Spleen (tissue), 11 donors: Measurements from ENCODE around the gene ZFX. TPM values are rescaled to one million over a fixed set of nuclear protein-coding genes. Genes with fewer than 3 reads are reported as not detected.
A peak's percentile ranks its signal among the peaks of the same experiment; 100 is the strongest.

Experiments
- DNase-seq: peaks from one replicate; pipeline ENCODE4 v3.0.0-alpha.2; 2020
- H3K27ac ChIP-seq, 8 donors: fragments of 200-600 bp; sonication (generic) in 7 of 8; 1 replicate in 4 of 8; 2 replicates in 4 of 8; pipeline versions ENCODE4 v1.5.0 to v1.8.0; 2016 to 2021; ENCODE audit warnings: inconsistent platforms in 4 of 8, mild to moderate bottlenecking in 4 of 8, moderate library complexity in 1 of 8
- H3K27me3 ChIP-seq, 7 donors: fragments of 200-600 bp; sonication (generic) in 6 of 7; replicated peaks in 1 of 7; 1 replicate in 4 of 7; 2 replicates in 3 of 7; pipeline versions ENCODE4 v1.5.0 to v1.8.0; 2016 to 2021; ENCODE audit warnings: inconsistent platforms in 3 of 7, mild to moderate bottlenecking in 1 of 7
- H3K36me3 ChIP-seq, 6 donors: fragments of 200-600 bp; sonication (generic) in 5 of 6; 1 replicate in 4 of 6; 2 replicates in 2 of 6; pipeline versions ENCODE4 v1.5.0 to v1.8.0; 2016 to 2021; ENCODE audit warnings: inconsistent platforms in 2 of 6
- H3K4me1 ChIP-seq, 6 donors: fragments of 200-600 bp; sonication (generic) in 5 of 6; 1 replicate in 3 of 6; 2 replicates in 3 of 6; pipeline versions ENCODE4 v1.5.0 to v1.8.0; 2016 to 2021; ENCODE audit warnings: inconsistent platforms in 3 of 6
- H3K4me3 ChIP-seq, 8 donors: fragments of 200-600 bp; sonication (generic) in 7 of 8; 1 replicate in 4 of 8; 2 replicates in 4 of 8; pipeline versions ENCODE4 v1.5.0 to v1.8.0; 2016 to 2021; ENCODE audit warnings: inconsistent platforms in 4 of 8, mild to moderate bottlenecking in 4 of 8, moderate library complexity in 2 of 8
- H3K9me3 ChIP-seq, 8 donors: fragments of 200-600 bp; sonication (generic) in 7 of 8; 1 replicate in 4 of 8; 2 replicates in 4 of 8; pipeline versions ENCODE4 v1.5.0 to v1.8.0; 2016 to 2021; ENCODE audit warnings: inconsistent platforms in 4 of 8
- POLR2A ChIP-seq, 3 donors: fragments of 450-650 bp; IDR thresholded peaks; one replicate each; pipeline ENCODE4 v1.5.1; 2017; ENCODE audit warnings: antibody characterized with exemption in 3 of 3, mild to moderate bottlenecking in 1 of 3
- POLR2AphosphoS5 ChIP-seq, 3 donors: sonication (generic); formaldehyde crosslinking; IDR thresholded peaks; one replicate each; pipeline ENCODE4 v1.5.1; 2017; ENCODE audit warnings: antibody characterized with exemption in 3 of 3
- WGBS, 5 donors: extraction: QIAGEN DNeasy Blood & Tissue Kit in 3 of 5; methylation state at CpG; one replicate each; pipeline versions ENCODE4 v1.1.5 to v1.1.7; 2013 to 2018; 5-methylcytosine and 5-hydroxymethylcytosine counted together
- intact Hi-C: fragments of 100-400 bp; cut with DNase I; formaldehyde crosslinking; loops from one replicate; pipeline ENCODE4 v1.15.0; 2023; ENCODE audit warnings: low total_unique reads
- polyA plus RNA-seq, 3 donors: library from polyadenylated mRNA; stranded (reverse); fragments of 200-250 nt; gene quantifications; one replicate each; pipeline ENCODE4 v1.2.1, GENCODE V29; 2013
- total RNA-seq, 7 donors: library from RNA; depleted of rRNA in 3 of 7; stranded (reverse); fragments of >200 nt in 3 of 7; fragmentation: NEBNext Ultra II Directional in 4 of 7; extraction: Animal tissue kit (Norgen Biotek cat#: 25700) in 4 of 7; gene quantifications; one replicate each; pipeline versions ENCODE4 v1.1.0 to v1.2.1, GENCODE V29; 2016 to 2021
- TF ChIP-seq, protein P1 (sequence below), 11 experiments: fragments of 200-600 bp in 7 of 11; fragments of 450-650 bp in 4 of 11; sonication (generic) in 4 of 11; IDR thresholded peaks in 8 of 11; conservative IDR thresholded peaks in 3 of 11; 1 replicate in 7 of 11; 2 replicates in 4 of 11; pipeline versions ENCODE4 v1.4.0 to v1.8.0; 2016 to 2021; ENCODE audit warnings: antibody characterized with exemption in 11 of 11, inconsistent platforms in 4 of 11, mild to moderate bottlenecking in 1 of 11
- donor health status: healthy with polysubstance abuse.
- donor health status: DM: no; HTN: no; CAD: no; lungs with moderate emphysema.
- donor health status: DM: no; HTN: no; CAD: no.
- donor health status: Bipolar disorder and iron deficiency.
- donor health status: healthy.
- donor health status: DM: no; HTN: no; CAD: no.
- donor health status: DM: yes; HTN: yes; CAD: no.

The ZFX gene
- total and polyA plus RNA-seq, 10 donors = 5.0 to 105 (median 72.2) TPM

DNA sequence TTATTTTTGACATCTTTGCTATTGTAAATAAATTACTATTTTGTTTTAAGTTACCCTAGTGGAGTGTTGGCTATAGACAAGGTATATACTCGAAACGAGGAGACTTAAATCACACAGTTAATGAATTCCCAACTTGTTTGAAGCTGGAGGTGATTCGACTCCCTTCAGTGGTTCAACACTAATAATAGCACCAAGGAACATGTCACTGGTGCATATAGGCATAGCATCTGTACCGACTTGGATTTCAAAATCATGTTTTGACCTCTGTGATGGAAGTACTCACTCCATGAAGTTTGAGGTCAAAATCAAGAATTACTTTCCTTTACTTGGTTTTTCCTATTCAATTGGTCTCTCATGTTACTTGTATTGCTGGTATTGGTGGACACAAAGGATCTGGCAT lies 66.5 kb downstream of the ZFX start:
- H3K27me3 ChIP-seq = no peaks in the 10 kb centered on the region
- H3K9me3 ChIP-seq = no peaks in the 10 kb centered on the region
- TF ChIP-seq, protein P1, sequence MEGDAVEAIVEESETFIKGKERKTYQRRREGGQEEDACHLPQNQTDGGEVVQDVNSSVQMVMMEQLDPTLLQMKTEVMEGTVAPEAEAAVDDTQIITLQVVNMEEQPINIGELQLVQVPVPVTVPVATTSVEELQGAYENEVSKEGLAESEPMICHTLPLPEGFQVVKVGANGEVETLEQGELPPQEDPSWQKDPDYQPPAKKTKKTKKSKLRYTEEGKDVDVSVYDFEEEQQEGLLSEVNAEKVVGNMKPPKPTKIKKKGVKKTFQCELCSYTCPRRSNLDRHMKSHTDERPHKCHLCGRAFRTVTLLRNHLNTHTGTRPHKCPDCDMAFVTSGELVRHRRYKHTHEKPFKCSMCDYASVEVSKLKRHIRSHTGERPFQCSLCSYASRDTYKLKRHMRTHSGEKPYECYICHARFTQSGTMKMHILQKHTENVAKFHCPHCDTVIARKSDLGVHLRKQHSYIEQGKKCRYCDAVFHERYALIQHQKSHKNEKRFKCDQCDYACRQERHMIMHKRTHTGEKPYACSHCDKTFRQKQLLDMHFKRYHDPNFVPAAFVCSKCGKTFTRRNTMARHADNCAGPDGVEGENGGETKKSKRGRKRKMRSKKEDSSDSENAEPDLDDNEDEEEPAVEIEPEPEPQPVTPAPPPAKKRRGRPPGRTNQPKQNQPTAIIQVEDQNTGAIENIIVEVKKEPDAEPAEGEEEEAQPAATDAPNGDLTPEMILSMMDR (IDR thresholded peaks at IDR 0.05 in 8 of 11, conservative IDR thresholded peaks at IDR 0.05 in 3 of 11) = no peak
- no peak for TF ChIP-seq POLR2A (IDR thresholded peaks at IDR 0.05)
- no peak for DNase-seq
- H3K4me1 ChIP-seq = no peaks in the 10 kb centered on the region
- intact Hi-C loops = no loop called here
- no peak overlapping the region for H3K4me3 ChIP-seq
- no peak overlapping the region for H3K27ac ChIP-seq
- peaks cover 0 to 31% (median 25%) of the 10 kb centered on the region in 6 donors for H3K36me3 ChIP-seq
- WGBS, 5 donors = 94 to 96% (median 95%) methylated on average over 4 of the region's 4 CpGs

DNA sequence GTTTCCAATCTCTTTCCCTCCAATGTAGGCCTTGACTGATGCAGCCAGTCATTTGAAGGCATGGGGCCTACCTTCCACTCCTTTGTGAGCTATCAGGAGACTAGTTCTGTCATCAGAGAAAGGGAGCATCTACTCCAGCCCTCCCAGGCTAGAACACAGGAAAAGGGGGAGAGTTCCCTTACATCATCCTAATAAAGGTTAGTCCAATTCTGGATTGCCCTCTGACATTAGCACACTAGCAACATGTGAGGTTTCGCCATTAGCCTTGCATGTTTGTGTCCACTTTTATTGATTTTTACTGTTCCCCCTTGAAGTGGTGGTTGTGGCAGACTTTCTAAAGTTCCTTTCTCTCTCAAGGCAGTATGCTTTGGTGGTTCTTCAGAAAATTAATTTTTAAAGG lies 67.3 kb downstream of the ZFX start:
- 92 to 100% (median 100%) methylated on average over 1 of the region's 1 CpG for WGBS, 5 donors
- Histone ChIP-seq H3K27me3 (no peaks in the 10 kb centered on the region), H3K27ac (no peak overlapping the region), H3K36me3 (peaks cover 0 to 23% (median 17%) of the 10 kb centered on the region in 6 donors), H3K4me1 (no peaks in the 10 kb centered on the region), H3K4me3 (no peak overlapping the region), H3K9me3 (no peaks in the 10 kb centered on the region)
- no peak for DNase-seq
- intact Hi-C loops = no loop called here
- peak in 1 of 3 donors; percentile 16 for TF ChIP-seq POLR2AphosphoS5 (IDR thresholded peaks at IDR 0.05)
- no peak for TF ChIP-seq POLR2A (IDR thresholded peaks at IDR 0.05)

DNA sequence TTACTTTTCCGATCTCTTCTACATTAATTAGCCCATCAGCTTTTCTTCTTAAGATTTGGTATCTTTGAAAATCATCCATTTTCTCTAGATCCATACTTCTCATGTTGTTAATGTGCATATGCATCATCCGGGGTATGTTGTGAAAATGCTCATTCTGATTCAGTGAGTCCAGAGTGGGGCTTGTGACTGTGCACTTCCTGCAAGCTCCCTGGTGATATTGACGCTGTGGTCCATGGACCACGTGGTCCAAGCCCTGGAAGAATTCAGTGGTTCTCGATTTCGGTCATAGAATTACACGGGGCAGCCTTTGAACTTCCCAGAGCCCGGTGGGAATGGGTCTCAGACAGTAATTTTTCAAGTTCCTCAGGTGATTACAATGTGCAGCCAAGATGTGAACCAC lies 69.8 kb downstream of the ZFX start:
- TF ChIP-seq POLR2AphosphoS5 (IDR thresholded peaks at IDR 0.05) (no peak), POLR2A (IDR thresholded peaks at IDR 0.05) (no peak)
- TF ChIP-seq, protein P1 (IDR thresholded peaks at IDR 0.05 in 8 of 11, conservative IDR thresholded peaks at IDR 0.05 in 3 of 11) = no peak
- no peak overlapping the region for H3K27ac ChIP-seq
- no peak for DNase-seq
- intact Hi-C loops = no loop called here
- H3K4me3 ChIP-seq = no peak overlapping the region
- no peaks in the 10 kb centered on the region for H3K27me3 ChIP-seq
- WGBS, 5 donors = 76 to 89% (median 82%) methylated on average over 8 of the region's 8 CpGs
- H3K9me3 ChIP-seq = no peaks in the 10 kb centered on the region
- H3K36me3 ChIP-seq = peaks cover 0 to 8% (median 3%) of the 10 kb centered on the region in 6 donors
- H3K4me1 ChIP-seq = no peaks in the 10 kb centered on the region

DNA sequence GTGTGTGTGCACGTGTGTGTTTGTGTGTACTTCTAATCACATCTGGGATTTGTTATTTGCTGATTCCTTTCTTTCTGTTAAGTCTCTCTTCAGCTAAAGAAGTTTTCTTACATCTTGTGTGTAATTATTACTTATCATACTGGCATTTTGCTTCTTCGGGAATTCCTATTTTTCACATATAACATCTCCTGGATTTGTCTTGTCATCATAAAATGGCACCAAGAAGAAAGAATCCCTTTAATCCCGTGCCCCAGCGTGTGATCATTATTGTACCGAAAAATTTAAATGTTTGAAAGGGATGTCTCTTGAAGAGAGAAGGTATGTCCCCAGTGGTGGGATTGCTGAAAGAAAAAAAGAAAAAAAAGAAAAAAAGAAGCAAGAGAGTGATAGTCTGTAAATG lies 72.3 kb downstream of the ZFX start:
- WGBS, 5 donors = 88 to 92% (median 90%) methylated on average over 5 of the region's 5 CpGs
- Histone ChIP-seq H3K9me3 (peaks cover 0 to 12% (median 0%) of the 10 kb centered on the region in 8 donors), H3K27ac (no peak overlapping the region), H3K36me3 (no peaks in the 10 kb centered on the region), H3K4me1 (no peaks in the 10 kb centered on the region), H3K4me3 (no peak overlapping the region), H3K27me3 (no peaks in the 10 kb centered on the region)
- TF ChIP-seq POLR2AphosphoS5 (IDR thresholded peaks at IDR 0.05) = no peak
- no peak for TF ChIP-seq POLR2A (IDR thresholded peaks at IDR 0.05)
- DNase-seq = no peak
- intact Hi-C loops = no loop called here

DNA sequence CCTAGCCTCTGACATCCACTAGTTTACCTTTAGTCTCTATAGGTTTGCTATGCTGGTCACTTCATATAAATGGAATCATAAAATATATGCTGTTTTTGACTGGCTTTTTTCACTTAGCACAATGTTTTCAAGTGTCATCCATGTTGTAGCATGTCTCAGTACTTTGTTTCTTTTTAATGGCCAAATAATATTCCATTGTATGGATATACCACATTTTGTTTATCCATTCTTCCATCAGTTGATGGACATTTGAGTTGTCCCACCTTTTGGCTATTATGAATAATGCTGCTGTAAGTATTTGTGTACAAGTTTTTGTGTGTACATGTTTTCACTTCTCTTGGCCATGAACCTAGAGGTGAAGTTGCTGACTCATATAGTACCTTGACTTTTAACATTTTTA lies 75.7 kb downstream of the ZFX start:
- no peaks in the 10 kb centered on the region for H3K4me1 ChIP-seq
- intact Hi-C loops = no loop called here
- peaks cover 0 to 12% (median 0%) of the 10 kb centered on the region in 8 donors for H3K9me3 ChIP-seq
- H3K36me3 ChIP-seq = no peaks in the 10 kb centered on the region
- H3K27ac ChIP-seq = no peak overlapping the region
- no peaks in the 10 kb centered on the region for H3K27me3 ChIP-seq
- TF ChIP-seq POLR2A (IDR thresholded peaks at IDR 0.05) = no peak
- H3K4me3 ChIP-seq = no peak overlapping the region
- no peak for DNase-seq

DNA sequence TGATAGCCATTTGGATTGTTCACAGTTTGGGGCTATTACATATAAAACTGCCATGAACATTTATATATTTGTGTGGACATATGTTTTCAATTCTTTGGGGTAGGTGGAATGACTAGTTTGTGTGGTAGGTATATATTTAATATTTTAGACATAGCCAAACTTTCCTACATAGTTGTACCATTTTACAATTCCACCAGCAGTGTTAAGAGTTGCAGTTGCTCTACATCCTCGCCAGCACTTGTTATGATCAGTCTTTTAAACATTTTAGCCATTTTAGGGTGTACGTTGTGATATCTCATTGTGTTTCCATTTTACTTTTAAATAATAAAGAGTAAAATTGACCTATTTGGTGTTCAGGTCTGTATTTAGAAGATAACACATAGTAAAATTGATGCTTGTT lies 76.6 kb downstream of the ZFX start:
- 80 to 100% (median 93%) methylated on average over 2 of the region's 2 CpGs for WGBS, 5 donors
- DNase-seq = no peak
- Histone ChIP-seq H3K27me3 (no peaks in the 10 kb centered on the region), H3K4me3 (no peak overlapping the region), H3K27ac (no peak overlapping the region), H3K4me1 (no peaks in the 10 kb centered on the region), H3K9me3 (peaks cover 0 to 12% (median 0%) of the 10 kb centered on the region in 8 donors), H3K36me3 (no peaks in the 10 kb centered on the region)
- intact Hi-C loops = no loop called here
- TF ChIP-seq, protein P1 (IDR thresholded peaks at IDR 0.05 in 8 of 11, conservative IDR thresholded peaks at IDR 0.05 in 3 of 11) = no peak
- TF ChIP-seq POLR2A (IDR thresholded peaks at IDR 0.05) (no peak), POLR2AphosphoS5 (IDR thresholded peaks at IDR 0.05) (no peak)
